ENCODE data around the gene ANKRD13B.

Gene ANKRD13B

GRCh38 chr17:29569245-29569950, 23.5 kb upstream of the ANKRD13B start:
- no peak for DNase-seq

DNA sequence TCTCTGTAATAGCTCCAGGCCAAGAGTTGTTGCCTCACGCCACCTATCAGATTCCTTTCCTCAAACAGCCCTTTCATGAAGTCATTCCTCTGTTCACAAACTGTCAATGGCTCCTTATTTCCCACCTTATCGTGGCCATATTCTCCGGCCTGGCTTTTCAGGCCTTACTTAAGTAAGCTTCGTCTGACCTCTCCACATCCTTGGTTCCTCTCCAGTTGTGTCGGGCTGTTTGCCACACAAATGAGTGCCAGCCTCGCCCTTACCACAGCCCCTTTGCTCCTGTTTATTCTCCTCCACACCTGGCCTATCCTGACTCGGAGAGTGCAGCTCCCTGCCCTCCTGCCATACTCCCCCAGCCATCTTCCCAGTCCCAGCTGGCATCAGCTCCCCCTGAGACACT, 22.4 kb upstream of the ANKRD13B start:
- DNase-seq: no peak

DNA sequence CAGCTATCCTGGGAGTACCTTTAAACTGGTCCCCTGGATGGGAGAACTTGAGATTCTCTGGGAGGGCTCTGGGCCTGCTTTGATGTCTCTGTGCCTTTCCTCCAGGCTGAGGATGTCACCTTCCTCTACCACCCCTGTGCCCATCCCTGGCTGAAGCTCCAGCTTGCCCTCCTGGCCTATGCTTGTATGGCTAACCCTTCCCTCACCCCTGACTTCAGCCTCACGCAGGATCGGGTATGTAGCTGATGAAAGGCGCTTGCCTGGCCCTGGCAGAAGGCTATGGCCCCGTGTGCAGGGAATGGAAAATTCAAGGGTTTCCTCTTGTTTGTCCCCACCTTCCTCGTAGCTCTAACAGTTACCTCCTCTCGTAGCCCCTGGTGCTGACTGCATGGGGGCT, 21.4 kb upstream of the ANKRD13B start:
- DNase-seq: no peak

GRCh38 chr17:29571883-29572681, 20.9 kb upstream of the ANKRD13B start:
- DNase-seq: no peak

GRCh38 chr17:29572691-29573557, 20.0 kb upstream of the ANKRD13B start:
- peak; percentile 67 for DNase-seq

DNA sequence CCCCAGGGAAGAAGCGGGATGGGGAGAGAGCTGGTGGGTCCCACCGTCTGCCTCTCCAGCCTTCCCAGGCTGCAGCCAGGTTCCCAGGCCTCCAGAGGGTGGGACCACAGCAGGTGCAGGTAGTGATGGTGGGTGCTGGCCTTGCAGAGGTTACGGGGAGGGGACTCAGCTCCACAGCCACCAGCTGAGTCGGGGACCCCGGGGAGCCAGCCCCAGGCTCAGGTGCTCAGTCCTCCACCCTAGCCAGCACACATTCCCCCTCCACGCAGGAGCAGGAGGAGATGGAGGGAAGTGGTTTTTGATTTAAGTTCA, 19.4 kb upstream of the ANKRD13B start:
- no peak for DNase-seq

DNA sequence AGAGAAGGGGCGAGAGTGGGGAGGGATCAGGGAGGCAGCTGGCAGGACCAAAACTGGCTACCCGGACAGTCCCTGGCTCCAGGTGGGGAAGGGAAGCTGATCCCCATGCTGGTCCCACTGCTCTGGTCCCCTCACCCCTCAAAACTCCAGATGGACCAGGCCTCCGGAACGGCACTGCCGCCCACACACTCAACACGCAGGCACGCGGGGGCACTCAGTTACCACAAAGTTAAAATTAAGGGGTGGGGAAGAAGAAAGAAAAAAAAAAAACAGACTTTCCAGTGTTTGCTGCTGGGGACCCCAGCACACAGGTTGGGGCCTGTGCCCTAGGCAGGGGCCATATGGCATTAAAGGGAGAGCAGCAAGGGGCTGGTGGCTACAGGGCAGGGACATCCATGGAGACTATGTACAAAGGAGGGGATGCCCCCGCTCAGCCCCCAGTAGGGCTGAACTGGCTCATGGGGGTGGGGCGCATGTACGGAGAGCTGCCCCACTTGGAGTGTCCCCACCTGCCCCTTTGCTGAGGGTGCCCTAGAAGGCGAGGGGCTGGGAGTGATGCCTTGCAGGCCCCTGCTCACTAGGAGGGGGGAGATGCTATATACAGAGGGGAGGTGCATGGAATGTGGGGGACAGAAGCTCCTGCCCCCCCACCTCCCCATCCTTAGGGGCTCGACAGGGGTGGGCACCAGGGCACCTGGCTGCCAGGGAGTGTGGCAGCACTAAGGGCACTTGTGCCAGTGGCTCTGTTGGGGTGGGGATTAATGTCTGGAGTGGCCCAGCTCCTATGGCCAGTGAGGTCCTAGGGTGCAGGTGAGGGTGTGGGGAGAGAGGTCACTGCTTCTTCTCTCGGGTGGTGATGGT, 18.8 kb upstream of the ANKRD13B start:
- no peak for DNase-seq

- DNase-seq: no peak
These were observed 18.0 kb upstream of the ANKRD13B start for GRCh38 chr17:29574732-29575510.

- no peak for DNase-seq
These were observed 17.3 kb upstream of the ANKRD13B start for GRCh38 chr17:29575511-29576213.

- DNase-seq: no peak
These were observed 16.5 kb upstream of the ANKRD13B start for GRCh38 chr17:29576214-29577000.

GRCh38 chr17:29577001-29577370, 15.9 kb upstream of the ANKRD13B start:
- no peak for DNase-seq

GRCh38 chr17:29577385-29578211, 15.3 kb upstream of the ANKRD13B start:
- DNase-seq: no peak

DNA sequence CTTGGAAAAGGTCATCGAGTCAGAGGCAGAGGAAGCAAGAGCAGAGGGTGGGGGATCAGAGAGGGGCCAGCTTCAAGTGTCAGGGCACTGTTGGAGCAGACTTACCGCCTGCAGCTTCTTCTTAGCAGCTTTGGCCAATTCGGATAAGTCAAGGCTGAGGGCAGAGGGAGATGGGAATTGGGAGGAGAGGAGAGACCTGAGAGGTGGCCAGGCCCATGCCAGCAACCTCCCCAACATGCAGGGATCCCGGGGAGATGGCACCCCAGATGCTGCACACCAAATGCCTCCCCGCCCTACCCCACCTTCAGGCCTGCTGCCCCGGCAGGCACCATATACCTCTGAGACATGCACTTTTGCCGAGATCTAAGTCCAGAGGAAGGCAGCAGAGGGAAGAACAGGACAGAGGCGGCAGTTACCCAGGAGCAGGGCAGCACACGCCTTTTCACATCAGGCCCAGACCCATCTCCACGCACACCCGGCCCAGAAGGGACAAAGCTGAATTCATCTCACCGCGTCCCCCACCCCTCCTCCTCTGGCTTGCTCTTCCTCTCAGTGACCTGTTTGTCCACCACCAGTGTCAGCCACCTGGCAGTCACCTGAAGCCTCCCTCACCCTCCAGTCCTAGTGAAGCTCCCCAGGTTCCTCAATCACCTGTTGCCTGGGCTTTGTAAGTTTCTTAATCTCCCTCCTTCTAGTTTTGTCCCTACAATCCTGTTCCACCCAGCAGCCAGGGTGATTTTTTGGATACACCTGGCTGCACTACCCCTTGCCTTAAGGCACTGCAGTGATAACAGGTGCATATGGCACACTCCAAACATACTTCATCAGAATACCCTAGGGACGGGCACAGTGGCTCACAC, 14.1 kb upstream of the ANKRD13B start:
- DNase-seq: no peak

DNA sequence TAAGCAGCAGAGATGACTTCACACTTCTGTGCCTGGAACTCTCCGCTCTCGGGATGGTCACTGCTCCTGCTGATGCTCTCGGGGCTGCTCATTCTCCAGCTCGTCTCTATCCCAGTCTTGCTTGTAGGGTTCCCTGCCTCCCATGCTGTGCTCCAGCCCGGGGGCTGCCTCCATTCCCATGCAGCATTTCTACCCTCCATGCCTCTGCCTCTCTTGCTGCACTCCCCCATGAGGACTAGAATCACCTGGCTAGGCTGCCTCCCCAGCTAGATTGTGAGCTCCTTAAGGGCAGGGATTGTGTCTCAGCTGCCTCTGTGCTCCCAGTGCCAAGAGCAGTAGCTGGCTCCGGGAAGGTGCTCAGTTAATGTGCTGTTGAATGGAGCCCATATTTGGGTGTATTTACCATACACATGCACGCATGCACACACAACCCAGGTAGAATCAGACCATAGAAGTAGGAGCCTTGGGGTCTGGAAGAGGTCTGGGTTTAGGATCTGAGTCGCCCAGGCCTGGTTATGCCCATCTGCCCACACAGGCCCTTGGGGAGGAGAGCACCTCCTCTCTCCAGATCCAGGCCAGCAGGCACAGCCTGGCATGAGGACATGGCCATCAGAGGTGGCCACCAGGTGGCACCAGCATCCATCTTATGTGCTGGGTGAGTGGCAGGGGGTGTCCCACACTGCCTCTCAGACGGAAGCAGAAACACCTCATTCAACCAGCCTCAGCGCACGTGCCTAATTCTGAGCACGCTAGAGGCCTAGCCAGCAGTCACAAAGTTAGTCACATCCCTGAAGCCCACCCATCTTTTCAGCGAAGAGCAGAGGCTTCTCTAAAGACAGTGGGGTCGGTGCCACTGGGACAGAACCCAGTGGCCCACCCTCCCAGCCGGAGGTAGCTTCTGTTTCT, 12.8 kb upstream of the ANKRD13B start:
- DNase-seq: peak; percentile 88 to 89

GRCh38 chr17:29581583-29582253, 11.2 kb upstream of the ANKRD13B start:
- DNase-seq: no peak

GRCh38 chr17:29582254-29582765, 10.6 kb upstream of the ANKRD13B start:
- no peak for DNase-seq

Data from stimulated activated CD4-positive, alpha-beta T cell treated with anti-CD3 and anti-CD28 coated beads, Interleukin-4, amount 100 ng/mL, for 4 hours (primary cell).